Lower leg skin (tissue), 3 donors: ENCODE data around the gene RALGAPB.

ENCODE experiments used
- POLR2A ChIP-seq, 2 donors: fragments of 450-650 bp; IDR thresholded peaks; one replicate each; pipeline ENCODE4 v1.6.1; 2016 to 2017; ENCODE audit warnings: antibody characterized with exemption in 2 of 2, mild to moderate bottlenecking in 1 of 2, moderate library complexity in 1 of 2
- TF ChIP-seq, protein P1 (sequence below), 3 donors: fragments of 450-650 bp; IDR thresholded peaks; one replicate each; pipeline ENCODE4 v1.5.1; 2016; ENCODE audit warnings: antibody characterized with exemption in 3 of 3, mild to moderate bottlenecking in 3 of 3, moderate library complexity in 2 of 3

DNA sequence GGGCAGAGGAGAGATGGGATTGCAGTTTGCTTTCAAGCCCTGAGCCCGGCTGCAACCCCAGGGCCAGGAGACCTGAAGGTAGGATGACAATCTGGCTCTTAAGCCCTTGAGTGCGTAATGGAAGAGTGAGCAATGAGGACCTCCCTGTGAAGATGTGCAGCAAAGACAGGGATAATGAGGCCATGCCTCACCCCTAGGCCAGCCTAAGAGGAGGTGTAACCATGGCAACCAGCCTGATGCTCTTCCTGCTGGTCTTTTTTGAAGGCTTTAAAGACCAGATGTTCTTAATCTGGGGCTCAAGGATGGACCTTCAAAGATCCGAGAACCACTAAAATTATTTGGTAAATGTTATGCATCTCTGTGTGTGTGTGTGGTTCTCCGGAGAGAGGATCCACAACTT lies 137.2 kb downstream of the RALGAPB start:
- TF ChIP-seq, protein P1, sequence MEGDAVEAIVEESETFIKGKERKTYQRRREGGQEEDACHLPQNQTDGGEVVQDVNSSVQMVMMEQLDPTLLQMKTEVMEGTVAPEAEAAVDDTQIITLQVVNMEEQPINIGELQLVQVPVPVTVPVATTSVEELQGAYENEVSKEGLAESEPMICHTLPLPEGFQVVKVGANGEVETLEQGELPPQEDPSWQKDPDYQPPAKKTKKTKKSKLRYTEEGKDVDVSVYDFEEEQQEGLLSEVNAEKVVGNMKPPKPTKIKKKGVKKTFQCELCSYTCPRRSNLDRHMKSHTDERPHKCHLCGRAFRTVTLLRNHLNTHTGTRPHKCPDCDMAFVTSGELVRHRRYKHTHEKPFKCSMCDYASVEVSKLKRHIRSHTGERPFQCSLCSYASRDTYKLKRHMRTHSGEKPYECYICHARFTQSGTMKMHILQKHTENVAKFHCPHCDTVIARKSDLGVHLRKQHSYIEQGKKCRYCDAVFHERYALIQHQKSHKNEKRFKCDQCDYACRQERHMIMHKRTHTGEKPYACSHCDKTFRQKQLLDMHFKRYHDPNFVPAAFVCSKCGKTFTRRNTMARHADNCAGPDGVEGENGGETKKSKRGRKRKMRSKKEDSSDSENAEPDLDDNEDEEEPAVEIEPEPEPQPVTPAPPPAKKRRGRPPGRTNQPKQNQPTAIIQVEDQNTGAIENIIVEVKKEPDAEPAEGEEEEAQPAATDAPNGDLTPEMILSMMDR (IDR thresholded peaks at IDR 0.05): no peak
- TF ChIP-seq POLR2A (IDR thresholded peaks at IDR 0.05): no peak
